AG04450 (cell line): Measurements from ENCODE around the gene HRH1. TPM values are rescaled to one million over a fixed set of nuclear protein-coding genes. Genes with fewer than 3 reads are reported as not detected.
"Not testable (repeated sequence)": the region's sequence is repeated elsewhere in the genome, so short reads cannot be mapped to it uniquely, and the experiment has no call there.

Experiments
- CTCF ChIA-PET: fragments of 300-600, 350-600 bp; formaldehyde crosslinking; extraction: SDS; loops from one replicate; lab custom pipeline; 2022; ENCODE audit warnings: antibody characterized with exemption, inconsistent platforms; lab: Charles Lee
- POLR2A ChIA-PET: fragments of 350-600 bp; formaldehyde crosslinking; extraction: SDS; loops from one replicate; lab custom pipeline; 2021; ENCODE audit warnings: antibody characterized with exemption, inconsistent platforms; lab: Yijun Ruan, JAX
- DNase-seq: peaks from one replicate; pipeline ENCODE4 v3.0.0-alpha.2; 2011; ENCODE audit warnings: low read depth, low spot score
- H3K27ac ChIP-seq: one replicate; pipeline ENCODE4 v1.5.1; 2012; ENCODE audit warnings: low read depth, low read length, control low read depth
- H3K27me3 ChIP-seq: one replicate; pipeline ENCODE4 v1.6.0; 2012; ENCODE audit warnings: low read length; ENCODE audit not compliant: control insufficient read depth, insufficient read depth
- H3K4me3 ChIP-seq: 2 replicates; pipeline ENCODE4 v1.5.1; 2011; ENCODE audit warnings: mild to moderate bottlenecking, low read depth, low read length, control low read depth
- H3K9me3 ChIP-seq: 2 replicates; pipeline ENCODE4 v1.5.1; 2012; ENCODE audit warnings: low read length; ENCODE audit not compliant: control insufficient read depth, insufficient read depth
- CTCF ChIP-seq: IDR thresholded peaks from 2 replicates; pipeline ENCODE4 v1.5.1; 2011; ENCODE audit warnings: low read depth, low read length, control low read depth, inconsistent platforms
- polyA minus RNA-seq: library from RNA; depleted of rRNA, polyadenylated mRNA; stranded (reverse); fragments of >200 nt; gene quantifications from 2 replicates; pipeline ENCODE4 v1.2.3, GENCODE V29; 2011; rRNA and poly(A)+ RNA removed
- polyA plus RNA-seq: library from polyadenylated mRNA; depleted of rRNA; stranded (reverse); fragments of >200 nt; gene quantifications from 2 replicates; pipeline ENCODE4 v1.2.3, GENCODE V29; 2011; rRNA removed

HRH1 gene
- polyA plus RNA-seq (24.6 and 25.4 TPM in 2 replicates), polyA minus RNA-seq (38.4 and 45.9 TPM in 2 replicates)

- peak within 1 kb of the TSS; percentile 75 for H3K27ac ChIP-seq
- H3K4me3 ChIP-seq, result peak within 1 kb of the TSS; percentile 85
- H3K9me3 ChIP-seq, result no peaks in the 10 kb centered on the region; the same call in 1 of the 2 replicates
- ChIA-PET CTCF (interaction anchor here (0.6 to 7.7 kb wide), 27 partner anchors 8 to 680 kb away, joined by 3 to 112 read pairs (median 4); no protein-coding TSS in a partner anchor), POLR2A (interaction anchor here (0.7 to 1.4 kb wide), 3 partner anchors 118 to 478 kb away, joined by 3 to 8 read pairs (median 4); partner anchors contain the start of gene ATG7)
- no peaks in the 10 kb centered on the region for H3K27me3 ChIP-seq
- no peak for DNase-seq
- no peak for TF ChIP-seq CTCF
Observed at GRCh38 chr3:11154036-11154952, at the start of gene HRH1. TSS of gene HRH1 (plus strand) at chr3:11154493. CDS start at chr3:11259038, 104,545 bp downstream.

- DNase-seq, CTCF ChIA-PET, H3K9me3 ChIP-seq, H3K27ac ChIP-seq, POLR2A ChIA-PET, H3K27me3 ChIP-seq, H3K4me3 ChIP-seq: not testable (repeated sequence)
Observed at GRCh38 chr3:11113316-11113715, 41.0 kb upstream of the HRH1 start.

GRCh38 chr3:11115548-11115947 is 38.7 kb upstream of the HRH1 start:
- TF ChIP-seq CTCF, result no peak
- ChIA-PET POLR2A (no interaction called here), CTCF (interaction anchor here (0.6 to 1.6 kb wide), 2 partner anchors 40 to 55 kb away, joined by 4 to 7 read pairs; no protein-coding TSS in a partner anchor)
- DNase-seq, result no peak
- Histone ChIP-seq H3K27ac (no peak overlapping the region), H3K9me3 (no peaks in the 10 kb centered on the region; the same call in 1 of the 2 replicates), H3K27me3 (no peaks in the 10 kb centered on the region), H3K4me3 (no peak overlapping the region)

GRCh38 chr3:11116336-11117059 is 37.8 kb upstream of the HRH1 start:
- TF ChIP-seq CTCF, result no peak
- ChIA-PET CTCF (interaction anchor here (0.6 kb wide), 1 partner anchor 38 kb away, joined by 3 read pairs; no protein-coding TSS in a partner anchor), POLR2A (no interaction called here)
- H3K9me3 ChIP-seq, result no peaks in the 10 kb centered on the region; the same call in 1 of the 2 replicates
- no peak overlapping the region for H3K4me3 ChIP-seq
- DNase-seq, result no peak
- H3K27me3 ChIP-seq, result no peaks in the 10 kb centered on the region
- H3K27ac ChIP-seq, result no peak overlapping the region

- no peak for DNase-seq
- Histone ChIP-seq H3K27ac (no peak overlapping the region), H3K4me3 (no peak overlapping the region), H3K27me3 (no peaks in the 10 kb centered on the region), H3K9me3 (no peaks in the 10 kb centered on the region; the same call in 1 of the 2 replicates)
- TF ChIP-seq CTCF, result no peak
- POLR2A ChIA-PET, result interaction anchor here (0.6 kb wide), 1 partner anchor 534 kb away, joined by 3 read pairs; no protein-coding TSS in a partner anchor
- CTCF ChIA-PET, result interaction anchor here (0.9 kb wide), 1 partner anchor 58 kb away, joined by 3 read pairs; no protein-coding TSS in a partner anchor
Observed at GRCh38 chr3:11117591-11117990, 36.7 kb upstream of the HRH1 start.
